ENCODE data around the gene RCSD1. TPM values are rescaled to one million over a fixed set of nuclear protein-coding genes. Genes with fewer than 3 reads are reported as not detected.

RCSD1 gene
- 1.6 and 1.7 TPM in 2 replicates for total RNA-seq

GRCh38 chr1:167629681-167630567 lies at the start of gene RCSD1:
Gene RCSD1 (plus strand): TSS chr1:167630232. CDS start chr1:167630424, 192 bp downstream.

GRCh38 chr1:167721617-167722151 lies 91.7 kb downstream of the RCSD1 start, which contains the start of gene MPZL1:
Gene MPZL1 (plus strand): TSS chr1:167721982. CDS start chr1:167722152, 170 bp downstream.

Other genes starting within 250 kb of the RCSD1 start
- 0.44 TPM in 1 of 2 replicates, not detected in the other for gene CD247, start 111.7 kb upstream of the RCSD1 start, total RNA-seq
- 256 and 303 TPM in 2 replicates for gene CREG1, start 76.5 kb upstream of the RCSD1 start, total RNA-seq
- gene MPZL1, start 91.8 kb downstream of the RCSD1 start, total RNA-seq = 104 and 106 TPM in 2 replicates